NCI-H187 (cell line): ENCODE data around the gene TFEB.

Source experiments
- DNase-seq, 2 experiments: peaks; one replicate each; lab custom pipeline; 2025; lab: John Stamatoyannopoulos, UW

The TFEB gene

GRCh38 chr6:41763470-41763869, 28.1 kb upstream of the TFEB start:
- no peak for DNase-seq

DNA sequence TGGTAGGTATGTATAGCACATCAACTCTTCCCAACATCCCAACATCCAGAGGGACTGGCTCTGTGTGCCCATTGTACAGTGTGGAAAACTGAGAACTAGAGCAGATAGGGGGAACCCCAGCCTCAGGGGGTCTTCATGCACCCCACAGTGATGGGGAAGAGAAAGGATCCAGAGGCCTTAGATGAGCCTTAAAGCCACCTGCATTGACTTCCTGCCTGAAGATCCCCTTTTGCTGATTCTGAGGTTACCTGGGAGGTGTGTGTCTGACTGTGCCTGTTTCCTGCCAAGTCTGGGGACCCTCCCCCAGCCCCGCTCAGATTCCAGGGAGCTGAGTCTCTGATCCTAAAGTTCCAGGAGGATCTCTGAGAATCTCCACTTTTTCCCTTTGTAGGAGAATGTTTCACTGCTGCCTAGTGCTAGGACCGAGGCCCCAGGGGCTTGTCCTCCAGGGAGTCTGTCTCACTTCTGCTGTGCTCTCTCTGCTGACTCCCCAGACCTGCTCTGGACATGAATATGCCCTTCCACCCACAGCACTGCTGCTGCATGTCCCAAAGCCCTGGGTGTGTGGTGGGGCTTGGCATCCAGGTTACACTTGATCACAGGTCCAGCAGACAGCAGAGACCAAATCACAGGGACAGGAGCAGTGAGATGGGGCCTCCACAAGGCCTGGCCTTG, 24.6 kb upstream of the TFEB start:
- no peak for DNase-seq

DNA sequence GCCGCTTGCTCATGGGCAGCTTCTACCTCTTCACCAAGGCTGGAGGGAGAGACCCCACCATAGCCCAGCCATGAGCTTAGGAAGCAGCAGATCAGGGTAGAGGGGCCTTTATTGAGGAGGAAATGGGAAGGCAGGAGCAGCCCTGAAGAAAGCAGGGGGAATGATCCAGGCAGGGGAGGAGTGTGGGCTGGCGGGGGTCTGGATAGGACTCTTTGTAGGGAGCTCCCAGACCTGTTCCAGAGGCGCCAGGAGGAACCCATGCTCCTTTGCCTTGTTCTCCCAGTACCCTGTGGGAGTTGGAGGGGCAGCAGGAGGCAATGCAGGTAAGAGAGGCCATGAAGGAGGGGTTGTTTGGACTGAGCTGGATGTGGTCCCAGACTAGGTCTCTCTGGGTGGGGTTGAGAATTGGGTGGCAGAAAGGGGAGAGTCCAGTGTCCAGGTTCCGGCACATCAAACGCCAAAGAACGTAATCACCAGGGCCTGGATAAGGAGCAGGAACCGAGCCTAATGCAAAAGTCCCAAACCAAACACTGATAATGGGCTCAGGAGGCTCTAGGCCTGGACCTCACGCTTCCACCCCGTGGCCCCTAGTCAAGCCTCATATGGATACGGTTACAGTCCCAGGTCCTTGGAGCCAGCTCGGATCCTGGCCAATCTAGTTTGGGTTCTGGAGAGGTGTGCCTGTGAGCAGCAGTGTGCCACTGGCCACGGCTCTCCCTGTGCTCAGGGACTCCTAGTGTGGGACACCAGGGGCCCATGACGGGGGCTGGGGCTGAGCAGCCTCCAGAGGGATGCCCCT, 23.9 kb upstream of the TFEB start:
- DNase-seq = no peak

- DNase-seq = no peak
These were observed 23.2 kb upstream of the TFEB start for GRCh38 chr6:41758641-41759035.

DNA sequence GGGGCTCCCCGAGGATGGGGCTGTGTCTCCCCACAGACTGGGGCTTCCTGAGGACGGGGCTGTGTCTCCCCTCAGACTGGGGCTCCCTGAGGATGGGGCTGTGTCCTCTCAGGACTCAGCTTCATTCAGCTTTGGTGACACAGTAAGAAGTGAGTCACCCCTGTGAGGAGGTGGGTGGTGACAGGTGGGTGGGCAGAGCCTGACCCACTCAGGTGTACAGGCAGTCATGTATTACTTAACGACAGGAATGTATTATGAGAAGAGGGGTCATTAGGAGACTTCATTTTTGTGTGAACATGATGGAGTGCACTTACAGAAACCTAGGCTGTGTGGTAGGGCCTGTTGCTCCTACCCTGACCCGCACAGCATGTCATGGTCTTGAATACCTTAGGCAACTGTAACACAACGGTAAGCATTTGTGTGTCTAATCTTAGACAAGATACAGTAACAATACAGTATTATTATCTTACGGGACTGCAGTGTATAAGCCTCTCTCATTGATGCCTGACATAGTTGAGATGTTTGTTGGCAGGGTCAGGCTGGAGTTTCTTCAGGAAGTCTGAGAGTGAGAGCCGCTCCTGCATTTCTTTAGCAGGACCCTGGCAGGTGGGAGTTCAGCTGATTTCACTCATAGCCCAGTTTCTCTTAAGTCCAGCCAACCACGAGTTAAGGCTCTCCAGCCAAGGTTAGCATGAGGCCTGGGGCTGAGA, 22.7 kb upstream of the TFEB start:
- no peak for DNase-seq

DNA sequence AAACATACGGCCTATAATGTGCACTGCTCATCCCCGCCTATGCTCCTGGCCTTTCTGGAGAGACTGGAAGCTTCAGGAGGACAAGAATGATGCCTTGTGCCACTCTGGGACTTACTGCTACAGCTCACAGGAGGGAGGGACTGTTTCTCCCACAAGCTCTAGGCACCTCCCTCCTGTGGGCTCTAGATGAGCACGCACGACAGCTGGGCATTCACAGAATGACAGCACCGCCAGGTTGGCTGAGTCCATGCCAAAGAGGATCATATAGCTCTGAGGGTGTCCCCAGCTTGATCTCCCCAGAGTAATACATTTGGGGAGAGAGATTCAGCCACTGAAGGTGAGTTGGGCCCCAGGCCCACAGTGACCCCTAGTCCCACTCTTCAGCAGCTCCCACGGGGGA, 21.9 kb upstream of the TFEB start:
- no peak for DNase-seq

DNA sequence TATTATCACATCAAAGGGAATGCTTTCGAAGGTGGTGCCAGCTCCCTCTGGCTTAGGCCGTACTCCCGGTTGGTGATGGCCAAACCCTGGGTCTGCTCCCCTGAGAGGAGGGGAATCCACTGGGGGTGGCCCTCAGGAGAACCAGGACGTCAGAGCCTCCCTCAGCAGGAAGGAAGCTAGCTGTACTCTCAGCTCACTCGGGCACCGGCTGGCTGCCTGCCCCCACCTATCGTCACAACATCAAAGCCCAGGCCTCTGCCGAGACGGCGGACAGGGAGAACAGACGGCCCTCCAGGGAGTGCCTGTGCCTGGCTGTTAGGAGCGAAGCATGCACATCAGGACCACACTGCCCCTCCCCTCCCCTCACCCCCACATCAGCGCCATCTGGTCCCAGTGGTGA, 20.9 kb upstream of the TFEB start:
- no peak for DNase-seq

- no peak for DNase-seq
These were observed 20.5 kb upstream of the TFEB start for GRCh38 chr6:41755895-41756294.

DNA sequence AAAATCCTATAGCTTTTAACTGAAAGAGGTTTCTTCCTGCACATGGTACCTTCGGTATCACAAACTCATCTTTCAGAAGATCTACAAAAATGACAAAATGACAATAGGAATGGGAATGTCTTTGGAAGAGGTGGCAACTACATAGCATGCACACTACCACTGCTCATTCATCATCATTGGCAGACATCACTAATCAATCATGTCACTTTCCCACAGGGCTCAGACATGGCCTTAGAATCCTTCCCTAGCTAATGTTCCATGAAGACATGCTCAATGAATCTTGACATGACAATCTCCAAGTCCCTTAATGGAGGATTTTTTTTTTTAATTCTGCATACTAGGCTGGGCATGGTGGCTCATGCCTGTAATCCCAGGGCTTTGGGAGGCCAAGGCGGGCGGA, 15.0 kb upstream of the TFEB start:
- DNase-seq = no peak

GRCh38 chr6:41748542-41748941, 13.1 kb upstream of the TFEB start:
- no peak for DNase-seq

DNA sequence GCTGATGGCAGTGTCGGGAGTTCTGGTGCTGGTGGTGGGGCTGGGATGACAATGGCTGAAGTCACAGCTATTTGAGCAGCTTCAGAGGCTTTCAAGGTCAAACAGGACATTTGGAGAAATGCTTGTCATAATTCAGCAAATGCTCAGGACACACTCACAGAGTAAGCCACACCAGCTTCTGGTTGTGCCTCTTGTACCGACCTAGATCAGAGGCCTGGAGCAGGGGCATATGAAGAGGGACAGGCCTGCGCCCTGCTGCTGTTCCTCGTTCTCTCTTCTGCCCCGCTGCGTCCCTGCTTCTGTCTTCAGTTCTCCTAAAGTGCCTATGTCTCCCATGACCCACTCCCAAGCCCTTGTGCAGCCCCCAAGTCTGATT, 12.7 kb upstream of the TFEB start:
- DNase-seq = no peak

- no peak for DNase-seq
These were observed 12.1 kb upstream of the TFEB start, which contains the start of gene PGC for GRCh38 chr6:41747256-41748101. TSS of gene PGC (minus strand) at chr6:41747397. CDS start at chr6:41747334, 63 bp downstream.

DNA sequence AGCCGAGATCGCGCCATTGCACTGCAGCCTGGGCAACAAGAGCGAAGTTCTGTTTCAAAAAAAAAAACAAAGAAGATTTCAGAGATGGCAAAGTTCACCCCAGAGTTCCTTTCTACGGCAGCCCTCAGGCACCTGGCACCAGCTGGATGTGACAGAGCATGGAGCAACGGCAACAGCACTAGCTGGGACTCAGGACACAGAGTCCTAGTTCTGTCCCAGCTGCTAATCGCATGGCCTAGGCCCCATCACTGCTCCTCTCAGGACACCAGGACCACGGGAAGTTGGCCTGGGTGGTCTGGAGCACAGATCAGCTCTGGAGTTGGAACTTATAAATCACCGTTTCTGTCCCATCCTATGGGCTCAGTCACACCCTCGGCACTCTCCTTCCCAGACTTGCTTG, 10.7 kb upstream of the TFEB start:
- DNase-seq = no peak

- no peak for DNase-seq
These were observed 8.9 kb upstream of the TFEB start for GRCh38 chr6:41744236-41744787.

DNA sequence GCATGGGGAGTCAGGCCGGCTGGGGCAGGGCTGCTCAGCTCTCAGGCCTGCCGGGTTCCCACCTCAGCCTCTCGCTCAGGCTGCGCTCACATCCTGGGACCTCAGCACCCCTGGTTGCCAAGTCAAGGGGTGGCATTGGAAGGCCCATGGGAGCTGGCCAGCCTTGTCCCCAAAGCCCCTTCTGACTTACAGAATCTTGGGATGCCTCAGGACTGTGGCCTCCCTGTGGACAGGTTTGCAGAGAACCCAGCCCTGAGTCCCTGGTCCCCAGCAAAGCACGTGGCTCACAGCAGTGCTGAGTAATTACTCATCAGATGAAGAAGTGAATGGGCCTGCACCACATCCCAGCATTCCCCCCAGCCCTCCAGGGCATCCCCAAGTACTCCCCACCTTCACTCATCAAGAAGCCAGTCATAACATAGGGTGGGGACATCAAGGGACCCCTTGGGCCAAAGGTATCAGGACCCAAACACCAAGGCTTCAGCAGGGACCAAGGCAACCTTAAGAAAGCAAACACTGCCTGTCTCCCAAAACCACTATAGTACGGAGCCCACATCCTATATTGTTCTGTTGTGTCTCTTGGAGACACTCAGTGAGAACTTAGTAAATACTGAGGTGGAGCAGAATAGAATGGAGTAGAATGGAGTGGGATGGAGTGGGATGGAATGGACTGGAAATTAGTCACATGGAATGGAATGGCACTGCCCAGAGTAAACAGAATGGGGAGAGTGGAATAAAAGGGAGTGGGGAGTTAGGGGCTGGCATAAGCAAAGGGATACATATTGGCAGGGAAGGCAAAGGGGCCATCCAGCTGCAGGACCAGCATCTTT, 8.2 kb upstream of the TFEB start:
- DNase-seq = no peak

GRCh38 chr6:41741625-41742490, 6.5 kb upstream of the TFEB start:
- no peak for DNase-seq

DNA sequence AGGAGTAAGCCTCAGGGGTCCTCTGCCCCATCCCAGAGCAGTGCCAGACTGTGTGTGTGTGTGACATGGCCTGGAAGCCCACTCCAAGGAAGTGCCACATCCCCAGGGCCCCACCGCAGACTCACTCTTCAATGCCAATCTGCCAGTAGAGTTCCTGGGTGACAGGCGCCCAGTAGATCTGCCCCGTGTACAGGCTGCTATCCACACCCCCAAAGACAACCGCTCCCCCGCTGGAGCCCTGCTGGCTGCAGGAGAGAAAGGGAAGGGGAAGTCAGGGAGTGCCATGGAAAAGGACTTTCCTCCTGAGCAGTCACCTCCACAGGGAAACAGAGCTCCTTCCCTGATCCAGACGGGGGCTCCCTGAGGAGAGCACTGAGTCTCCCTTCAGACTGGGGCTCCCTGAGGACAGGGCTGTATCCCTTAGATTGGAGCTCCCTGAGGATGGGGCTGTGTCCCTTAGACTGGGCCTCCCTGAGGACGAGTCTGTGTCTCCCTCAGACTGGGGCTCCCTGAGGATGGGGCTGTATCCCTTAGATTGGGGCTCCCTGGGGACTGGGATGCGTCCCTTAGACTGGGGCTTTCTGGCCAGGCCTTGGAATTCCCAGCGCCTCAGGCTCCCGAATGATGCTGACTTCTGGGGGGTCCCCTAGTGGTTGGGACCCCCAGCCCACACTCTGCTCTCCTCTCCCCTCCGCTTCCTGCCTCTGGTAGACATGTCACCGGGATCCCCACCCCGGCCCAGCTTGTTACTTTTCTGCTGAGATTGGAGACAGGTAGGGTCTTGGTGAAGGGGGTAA, 5.2 kb upstream of the TFEB start:
- DNase-seq = no peak

DNA sequence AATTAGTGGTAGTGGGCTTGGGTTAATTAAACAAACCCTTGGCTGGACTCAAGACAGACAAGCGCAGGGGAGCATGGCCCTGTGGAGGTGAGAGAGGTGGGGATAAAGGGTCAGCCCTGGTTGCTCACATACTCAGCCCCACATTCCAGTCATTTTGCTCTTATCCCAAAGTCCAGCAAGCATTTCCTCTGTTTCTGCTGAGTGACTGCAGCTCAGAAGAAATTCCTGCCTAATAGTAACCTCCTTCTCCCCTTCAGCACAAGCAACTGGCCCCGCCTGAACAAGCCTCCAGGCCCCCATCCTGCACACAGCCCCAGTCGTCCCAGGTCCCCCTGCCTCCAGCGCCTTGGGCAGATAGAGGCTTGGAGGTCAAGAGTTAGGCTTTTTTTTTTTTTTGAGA, 3.6 kb upstream of the TFEB start:
- no peak for DNase-seq

GRCh38 chr6:41737591-41738130, 2.3 kb upstream of the TFEB start:
- no peak for DNase-seq
